NCI-H1092 treated with DMSO at 0.1 percent for 48 hours (cell line): ENCODE data around the gene SOWAHD.
"Not testable (repeated sequence)": the region's sequence is repeated elsewhere in the genome, so short reads cannot be mapped to it uniquely, and the experiment has no call there.

Source experiments
- DNase-seq: peaks from one replicate; lab custom pipeline; 2025; lab: John Stamatoyannopoulos, UW

SOWAHD gene

DNA sequence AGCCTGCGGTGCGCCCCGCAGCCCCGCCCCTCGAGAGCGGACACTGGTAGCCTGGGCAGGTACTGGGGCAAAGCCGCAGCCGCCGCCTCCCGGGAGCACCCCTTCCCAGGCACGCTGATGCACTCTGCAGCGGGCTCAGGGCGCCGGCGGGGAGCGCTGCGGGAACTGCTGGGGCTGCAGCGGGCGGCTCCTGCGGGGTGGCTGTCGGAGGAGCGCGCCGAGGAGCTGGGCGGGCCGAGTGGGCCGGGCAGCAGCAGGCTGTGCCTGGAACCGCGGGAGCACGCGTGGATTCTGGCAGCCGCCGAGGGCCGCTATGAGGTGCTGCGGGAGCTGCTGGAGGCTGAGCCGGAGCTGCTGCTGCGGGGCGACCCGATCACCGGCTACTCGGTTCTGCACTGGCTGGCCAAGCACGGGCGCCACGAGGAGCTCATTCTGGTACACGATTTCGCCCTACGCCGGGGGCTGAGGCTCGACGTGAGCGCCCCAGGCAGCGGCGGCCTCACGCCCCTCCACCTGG lies 401 bp downstream of the SOWAHD start:
- peak; percentile 4 for DNase-seq

DNA sequence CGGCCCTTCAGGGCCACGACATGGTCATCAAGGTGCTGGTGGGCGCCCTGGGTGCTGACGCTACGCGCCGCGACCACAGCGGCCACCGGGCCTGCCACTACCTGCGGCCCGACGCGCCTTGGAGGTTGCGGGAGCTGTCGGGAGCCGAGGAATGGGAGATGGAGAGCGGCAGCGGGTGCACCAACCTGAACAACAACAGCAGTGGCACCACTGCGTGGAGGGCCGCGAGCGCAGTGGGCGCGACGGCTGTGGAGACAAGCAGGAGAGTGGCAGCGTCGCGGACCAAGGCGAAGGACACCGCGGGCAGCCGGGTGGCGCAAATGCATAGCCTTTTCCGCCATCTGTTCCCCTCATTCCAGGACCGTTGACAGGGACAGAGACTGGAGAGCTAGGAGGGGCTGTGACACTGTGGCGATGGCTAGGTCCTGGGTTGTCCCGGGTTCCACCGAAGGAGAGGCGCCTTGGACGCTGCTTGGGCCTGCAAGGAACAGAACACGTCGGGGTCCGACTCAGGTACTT lies 919 bp downstream of the SOWAHD start:
- DNase-seq: peak; percentile 3

DNA sequence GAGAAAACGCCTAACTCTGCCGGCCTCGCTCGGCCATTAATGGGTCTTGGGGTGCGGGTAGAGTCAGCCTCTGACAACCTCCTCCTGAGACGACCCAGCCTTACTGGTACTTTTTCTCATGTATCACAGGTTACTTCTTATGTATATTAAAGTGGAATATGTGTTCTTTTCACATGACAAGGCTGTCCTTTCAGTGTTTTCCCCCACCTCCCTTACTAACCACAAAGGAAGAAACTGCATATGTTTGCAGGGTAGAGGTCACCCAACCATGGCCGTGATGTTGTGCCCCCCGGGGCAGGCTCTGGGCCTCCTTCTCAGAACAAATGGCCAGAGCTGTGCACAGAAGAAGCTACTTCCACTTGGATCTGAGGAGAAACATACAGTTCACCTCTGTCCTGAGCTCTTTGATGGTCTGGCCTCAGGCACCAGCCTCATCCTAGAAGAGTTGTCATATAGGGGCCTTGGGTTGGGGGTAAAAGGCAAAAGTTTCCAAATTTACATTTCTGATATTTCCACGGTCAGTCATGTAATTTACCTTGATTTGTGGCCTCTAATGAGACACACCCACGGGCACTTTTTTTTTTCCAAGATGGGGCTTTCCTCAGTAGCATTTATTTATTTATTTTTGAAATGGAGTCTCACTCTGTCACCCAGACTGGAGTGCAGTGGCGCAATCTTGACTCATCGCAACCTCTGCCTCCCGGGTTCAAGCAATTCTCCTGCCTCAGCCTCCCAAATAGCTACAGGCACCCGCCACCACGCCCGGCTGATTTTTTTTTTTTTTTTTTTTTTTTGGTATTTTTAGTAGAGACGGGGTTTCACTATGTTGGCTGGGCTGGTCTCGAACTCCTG lies 1.9 kb downstream of the SOWAHD start:
- no peak for DNase-seq

DNA sequence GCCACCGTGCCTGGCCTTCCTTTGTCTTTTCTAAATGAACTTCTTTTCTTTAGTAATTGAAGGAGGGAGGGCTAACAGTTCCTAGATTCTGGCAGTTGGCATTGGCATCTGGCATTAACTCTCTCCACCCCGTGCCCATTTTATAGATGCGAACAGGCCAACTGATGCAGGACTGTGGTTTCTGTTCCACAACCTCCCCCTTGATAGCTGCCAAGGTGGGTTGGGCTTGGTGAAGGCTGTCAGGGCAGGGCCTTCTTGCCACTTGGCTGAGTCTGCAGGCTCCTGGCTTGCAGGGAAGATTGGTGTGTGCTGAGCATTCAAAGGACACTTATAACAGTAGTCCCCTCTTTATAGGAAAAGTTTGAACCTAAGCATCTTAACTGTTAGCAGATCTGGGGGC lies 4.3 kb downstream of the SOWAHD start:
- DNase-seq: no peak

DNA sequence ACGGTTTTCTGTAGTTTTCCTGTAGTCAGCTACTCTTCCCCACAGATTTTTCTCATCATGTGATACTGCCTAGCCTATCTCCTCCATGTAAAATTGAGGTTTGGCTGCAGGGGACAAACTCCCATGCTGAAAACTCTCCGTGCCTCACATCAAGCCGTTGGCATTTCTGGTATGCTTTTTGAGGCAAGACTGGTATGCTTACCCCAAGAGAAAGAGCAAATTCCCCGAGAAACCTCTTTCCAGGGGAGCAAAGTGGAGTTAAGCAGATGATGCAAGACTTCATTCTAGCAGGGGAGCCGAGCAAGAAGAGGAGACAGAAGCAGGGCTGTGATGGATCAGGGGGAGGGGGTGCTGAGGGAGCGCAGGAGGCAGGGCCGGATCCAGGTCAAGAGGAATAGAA lies 4.8 kb downstream of the SOWAHD start:
- DNase-seq: no peak

DNA sequence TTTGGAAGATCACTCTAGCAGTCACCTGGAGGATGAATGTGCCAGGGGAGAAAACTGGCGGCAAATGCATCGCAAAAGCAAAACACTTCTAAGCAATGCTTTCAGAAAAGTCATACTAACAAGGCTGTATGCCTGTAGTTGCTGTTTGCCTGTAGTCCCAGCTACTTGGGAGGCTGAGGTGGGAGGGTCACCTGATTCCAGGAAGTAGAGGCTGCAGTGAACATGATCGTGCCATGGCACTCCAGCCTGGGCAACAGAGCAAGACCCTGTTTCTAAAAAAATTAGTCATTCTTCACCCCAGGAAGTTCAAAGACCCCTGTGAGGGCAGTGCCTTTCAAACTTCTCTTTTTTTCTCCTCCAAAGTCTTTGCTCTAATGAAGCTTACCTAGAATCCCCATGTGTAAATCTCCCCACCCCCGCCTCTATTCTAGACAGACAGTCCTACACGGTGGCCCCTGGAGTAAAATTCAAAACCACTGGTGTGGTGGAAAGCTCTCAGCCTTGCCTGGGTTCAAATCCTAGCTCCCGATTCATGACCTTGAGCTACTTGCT lies 5.5 kb downstream of the SOWAHD start:
- no peak for DNase-seq

DNA sequence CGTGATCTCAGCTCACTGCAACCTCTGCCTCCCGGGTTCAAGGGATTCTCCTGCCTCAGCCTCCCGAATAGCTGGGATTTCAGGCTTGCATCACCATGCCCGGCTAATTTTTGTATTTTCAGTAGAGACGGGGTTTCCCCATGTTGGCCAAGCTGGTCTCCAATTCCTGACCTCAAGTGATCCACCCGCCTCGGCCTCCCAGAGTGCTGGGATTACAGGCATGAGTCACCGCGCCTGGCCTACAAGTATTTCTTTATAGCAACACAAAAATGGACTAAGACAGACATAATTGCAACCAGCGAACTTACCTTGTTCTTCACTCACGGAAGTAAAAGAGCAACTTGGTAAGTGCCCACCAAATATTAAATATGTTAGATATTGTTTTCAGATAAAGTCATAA lies 10.0 kb downstream of the SOWAHD start:
- DNase-seq: not testable (repeated sequence)

DNA sequence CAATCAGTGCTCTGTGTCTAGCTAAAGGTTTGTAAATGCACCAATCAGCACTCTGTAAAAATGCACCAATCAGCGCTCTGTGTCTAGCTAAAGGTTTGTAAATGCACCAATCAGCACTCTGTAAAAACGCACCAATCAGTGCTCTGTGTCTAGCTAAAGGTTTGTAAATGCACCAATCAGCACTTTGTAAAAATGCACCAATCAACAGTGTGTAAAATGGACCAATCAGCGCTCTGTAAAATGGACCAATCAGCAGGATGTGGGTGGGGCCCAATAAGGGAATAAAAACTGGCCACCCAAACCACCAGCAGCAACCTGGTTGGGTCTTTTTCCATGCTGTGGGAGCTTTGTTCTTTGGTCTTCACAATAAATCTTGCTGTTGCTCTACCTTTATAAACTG lies 11.0 kb downstream of the SOWAHD start:
- DNase-seq: not testable (repeated sequence)

DNA sequence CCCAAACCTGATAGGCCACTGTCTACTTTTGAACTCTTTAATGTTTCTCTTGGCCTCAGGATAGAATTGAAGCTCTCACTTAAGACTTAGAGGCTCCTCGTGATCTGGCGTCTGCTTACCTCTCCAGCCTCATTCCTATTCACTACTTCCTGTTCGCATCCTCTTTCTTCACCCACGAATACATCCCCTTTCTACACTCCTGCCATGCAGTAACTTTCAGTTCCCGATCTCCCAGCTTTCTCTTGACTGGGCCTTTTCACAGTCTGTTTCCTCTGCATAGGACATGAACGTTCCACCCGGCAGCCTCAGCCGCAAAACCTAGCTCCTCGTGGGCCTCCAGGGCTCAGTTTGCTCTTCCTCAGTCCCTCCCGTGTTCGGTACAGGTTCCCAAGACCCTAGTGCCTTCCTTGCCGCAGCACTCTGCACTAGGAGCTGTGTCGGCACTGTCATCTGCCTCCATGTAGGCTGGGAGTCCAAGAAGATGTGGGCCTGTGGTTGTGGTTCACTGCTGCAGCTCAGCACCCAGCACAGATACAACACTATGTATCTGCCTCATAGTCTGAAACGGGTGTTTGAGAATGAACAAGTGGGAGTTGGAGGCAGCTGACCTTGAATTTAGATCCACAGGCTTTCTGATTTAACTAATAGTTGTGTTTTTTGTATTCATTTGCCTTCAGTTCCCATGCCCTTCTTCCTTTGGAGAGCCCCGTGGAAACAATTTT lies 17.3 kb downstream of the SOWAHD start:
- DNase-seq: no peak

DNA sequence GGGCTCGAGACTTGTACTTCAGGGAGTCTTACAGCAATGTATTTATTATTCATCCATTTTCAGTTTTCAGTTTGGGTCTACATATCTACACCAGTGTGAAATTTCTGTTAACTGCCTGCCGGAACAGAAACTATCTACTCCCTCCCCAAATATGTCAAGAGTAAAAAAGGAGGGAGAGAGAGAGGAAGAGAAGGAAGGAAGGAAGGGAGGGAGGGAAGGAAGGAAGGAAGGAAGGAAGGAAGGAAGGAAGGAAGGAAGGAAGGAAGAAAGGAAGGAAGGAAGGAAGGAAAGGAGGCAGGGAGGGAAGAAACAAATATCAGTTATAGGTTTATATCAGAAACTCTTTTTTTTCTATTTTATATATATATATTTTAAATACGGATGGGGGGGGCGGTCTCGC lies 20.4 kb downstream of the SOWAHD start:
- DNase-seq: no peak

DNA sequence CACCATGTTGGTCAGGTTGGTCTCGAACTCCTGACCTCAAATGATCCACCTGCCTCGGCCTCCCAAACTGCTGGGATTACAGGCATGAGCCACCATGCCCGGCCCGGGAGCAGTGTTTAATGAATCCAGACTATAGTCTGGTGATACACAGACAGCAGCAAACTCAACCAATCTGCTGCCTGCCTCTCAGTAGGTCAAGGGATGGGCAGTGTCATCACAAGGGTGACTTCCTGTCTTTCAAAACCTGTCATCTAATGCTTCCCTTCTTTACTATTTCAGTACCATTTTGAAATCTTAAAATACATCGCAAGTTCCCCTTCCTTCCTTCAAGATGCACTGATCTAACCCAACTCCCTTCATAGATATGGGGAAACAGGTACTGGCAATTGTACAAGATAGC lies 24.6 kb downstream of the SOWAHD start:
- no peak for DNase-seq

DNA sequence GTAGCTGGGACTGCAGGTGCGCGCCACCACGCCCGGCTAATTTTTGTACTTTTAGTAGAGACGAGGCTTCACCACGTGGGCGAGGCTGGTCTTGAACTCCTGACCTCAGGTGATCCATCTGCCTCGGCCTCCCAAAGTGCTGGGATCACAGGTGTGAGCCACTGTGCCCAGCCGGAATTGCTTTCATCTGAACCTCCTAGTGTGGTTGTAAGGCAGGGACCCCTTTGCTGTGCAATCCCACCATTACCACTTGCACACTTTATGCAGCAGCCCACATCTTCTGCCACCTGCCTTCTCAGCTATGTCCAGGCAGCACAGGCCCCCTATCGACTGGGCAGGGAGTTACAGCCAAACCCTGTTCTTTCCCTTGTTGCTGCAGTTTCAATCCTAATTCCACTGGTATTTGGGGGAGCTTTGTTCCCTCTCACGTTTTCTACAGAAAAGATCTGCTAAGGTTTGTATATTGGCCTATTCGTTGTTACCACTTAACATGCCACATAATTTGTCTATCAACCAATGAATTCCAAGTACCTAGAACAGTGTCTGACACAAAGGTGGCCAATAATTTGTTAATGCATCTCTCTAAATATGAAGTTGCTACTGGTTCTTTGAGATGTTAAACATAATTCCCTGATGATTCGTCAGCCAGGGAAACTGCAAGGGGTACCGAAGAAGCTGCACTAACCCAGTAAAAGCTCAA lies 26.5 kb downstream of the SOWAHD start:
- DNase-seq: peak; percentile 1

DNA sequence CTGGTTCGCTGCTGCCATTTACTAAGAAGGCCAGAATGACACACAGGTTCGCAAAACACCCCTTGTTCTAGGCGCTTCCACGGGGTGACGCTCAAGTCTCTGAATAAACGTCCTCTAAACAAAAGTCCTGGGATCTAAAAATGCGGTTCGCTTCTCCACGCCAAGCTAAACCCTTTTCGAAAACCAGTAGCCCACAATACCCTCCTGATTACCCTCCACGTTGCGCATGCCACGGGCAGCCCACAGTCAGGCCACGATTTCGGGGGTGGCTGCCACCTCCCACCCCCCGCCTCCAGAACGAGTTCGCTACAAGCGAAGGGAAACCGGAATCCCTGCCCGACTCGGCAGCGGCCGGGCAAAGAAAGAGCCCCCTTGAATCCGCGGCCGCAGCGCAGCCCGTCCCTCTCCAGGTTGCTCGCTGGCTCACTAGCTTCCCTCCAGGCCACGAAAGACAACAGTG lies 32.6 kb downstream of the SOWAHD start:
- peak; percentile 72 for DNase-seq

DNA sequence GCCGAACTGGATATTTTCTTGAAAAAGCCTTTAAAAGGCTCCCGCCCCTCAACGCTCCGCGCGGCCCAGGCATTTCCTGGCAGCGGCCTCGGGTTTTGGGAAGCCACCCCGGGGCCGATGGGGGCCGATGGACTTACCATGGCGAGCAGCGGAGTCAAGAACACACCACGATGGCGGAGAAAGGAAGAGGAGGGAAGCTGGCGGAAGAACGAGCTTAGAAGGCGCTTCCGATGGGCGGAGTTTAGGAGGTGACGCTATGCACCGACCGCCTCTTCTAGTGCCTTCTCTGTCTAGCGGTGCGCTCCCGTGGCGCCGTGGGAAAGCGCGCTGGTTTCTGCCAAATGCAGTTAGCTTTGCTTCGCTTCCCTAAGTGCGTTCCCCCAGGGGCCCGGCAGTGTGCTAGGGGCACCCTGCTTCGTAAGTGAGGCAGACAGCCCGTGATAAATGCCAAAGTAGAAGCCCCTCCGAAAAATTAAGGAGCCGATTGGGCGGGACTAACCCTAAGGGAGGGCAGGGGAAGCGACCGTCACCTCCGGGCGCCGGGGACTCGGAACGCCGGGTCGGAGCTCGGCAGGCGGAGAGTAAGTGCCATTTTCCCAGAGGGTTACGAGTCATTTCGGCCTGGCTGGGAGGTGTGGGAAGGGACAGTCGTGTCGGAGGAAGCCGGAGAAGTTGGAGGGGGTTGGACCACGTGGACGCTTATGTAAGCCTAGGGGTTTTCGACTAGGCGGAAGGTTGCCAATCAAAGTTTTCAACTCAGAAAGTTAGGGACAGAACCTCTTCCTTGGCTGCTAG lies 33.2 kb downstream of the SOWAHD start, which contains the start of gene RPL39:
RPL39 (minus strand) TSS at position 194 of the 795 bp plus-strand sequence; CDS start at position 140, 54 bp downstream.
- peak; percentile 96 for DNase-seq

DNA sequence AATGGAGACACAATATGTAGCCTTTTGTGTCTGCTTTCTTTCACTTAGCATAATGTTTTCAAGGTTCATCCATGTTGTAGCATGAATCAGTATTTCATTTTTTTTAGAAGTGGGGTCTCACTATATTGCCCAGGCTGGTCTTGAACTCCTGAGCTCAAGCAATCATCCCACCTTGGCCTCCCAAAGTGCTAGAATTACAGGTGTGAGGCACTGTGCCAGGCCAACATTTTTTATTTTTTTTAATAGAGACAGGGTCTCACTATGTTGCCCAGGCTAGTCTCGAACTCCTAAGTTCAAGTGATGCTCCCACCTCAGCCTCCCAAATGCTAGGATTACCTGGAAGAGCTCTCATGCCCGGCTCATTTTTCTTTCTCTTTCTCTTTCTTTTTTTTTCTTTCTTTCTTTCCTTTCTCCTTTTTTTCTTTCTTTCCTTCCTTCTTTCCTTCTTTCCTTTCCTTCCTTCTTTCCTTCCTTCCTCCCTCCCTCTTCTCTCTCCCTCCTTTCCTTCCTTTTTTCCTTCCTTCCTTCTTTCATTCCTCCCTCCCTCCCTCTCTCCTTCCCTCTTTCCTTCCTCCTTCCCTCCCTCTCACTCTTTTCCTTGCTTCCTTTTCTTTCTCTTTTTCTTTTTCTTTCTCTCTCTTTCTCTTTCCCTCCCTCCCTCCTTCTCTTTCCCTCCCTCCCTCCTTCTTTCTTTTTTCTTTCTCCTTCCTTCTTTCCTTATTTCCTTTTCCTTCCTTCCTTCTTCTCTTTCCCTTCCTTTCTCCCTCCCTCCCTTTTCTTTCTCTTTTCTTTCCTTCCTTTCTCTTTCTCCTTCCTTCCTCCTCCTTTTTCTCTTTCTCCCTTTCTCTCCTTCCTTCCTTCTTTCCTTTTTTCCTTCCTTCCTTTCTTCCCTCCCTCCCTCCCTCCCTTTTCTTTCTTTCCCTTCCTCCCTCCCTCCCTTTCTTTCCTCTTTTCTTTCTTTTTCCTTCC lies 43.1 kb downstream of the SOWAHD start:
- DNase-seq: no peak

DNA sequence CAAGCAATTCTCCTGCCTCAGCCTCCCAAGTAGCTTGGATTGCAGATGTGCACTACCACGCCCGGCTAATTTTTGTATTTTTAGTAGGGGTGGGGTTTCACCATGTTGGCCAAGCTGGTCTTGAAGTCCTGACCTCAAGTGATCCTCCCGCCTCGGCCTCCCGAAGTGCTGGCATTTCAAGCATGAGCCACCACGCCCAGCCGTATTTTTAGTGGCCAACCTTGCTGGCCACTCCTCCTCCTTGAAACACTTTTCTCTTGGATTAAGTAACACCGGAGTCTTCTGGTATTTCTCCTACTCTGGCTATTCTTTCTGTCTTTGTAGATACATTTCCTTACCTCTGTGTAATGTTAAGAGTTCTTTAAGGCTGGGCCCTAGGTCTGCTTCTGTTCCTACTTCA lies 44.2 kb downstream of the SOWAHD start:
- DNase-seq: no peak

DNA sequence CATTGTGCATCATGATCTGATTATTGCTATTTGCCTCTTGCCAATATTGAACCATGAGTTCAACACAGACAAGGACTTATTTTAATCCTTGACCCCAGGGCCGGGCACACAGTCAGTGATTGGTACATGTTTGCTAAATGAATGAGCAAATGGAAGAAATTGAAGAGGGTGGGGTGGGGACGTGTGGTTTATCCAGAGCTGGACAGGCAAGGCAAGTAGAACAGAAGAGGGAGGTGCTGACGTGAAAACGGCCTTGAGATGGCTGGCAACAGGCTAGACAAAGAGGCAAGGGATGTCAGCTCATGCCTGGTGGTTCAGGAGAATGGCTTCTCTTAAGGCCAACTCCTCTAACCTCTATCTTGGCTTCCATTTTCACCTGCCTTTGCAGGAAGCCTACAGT lies 50.1 kb downstream of the SOWAHD start:
- DNase-seq: not testable (repeated sequence)

DNA sequence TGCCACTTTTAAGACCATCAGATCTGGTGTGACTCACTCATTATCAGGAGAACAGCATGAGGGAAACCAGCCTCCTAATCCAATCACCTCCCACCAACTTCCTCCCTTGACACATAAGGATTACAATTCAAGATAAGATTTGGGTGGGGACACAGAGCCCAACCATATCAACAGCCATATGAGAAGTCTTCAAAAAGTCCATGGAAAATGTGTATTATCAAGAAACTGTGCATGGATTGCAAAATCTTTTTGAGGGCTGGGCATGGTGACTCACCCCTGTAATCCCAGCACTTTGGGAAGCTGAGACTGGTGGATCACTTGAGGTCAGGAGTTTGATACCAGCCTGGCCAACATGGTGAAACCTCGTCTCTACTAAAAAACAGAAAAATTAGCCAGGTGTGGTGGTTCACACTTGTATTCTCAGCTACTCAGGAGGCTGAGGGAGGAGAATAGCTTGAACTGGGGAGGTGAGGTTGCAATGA lies 50.8 kb downstream of the SOWAHD start:
- no peak for DNase-seq
